ENCODE measurements around the gene PIP5K1B.

- TF ChIP-seq CTCF (conservative IDR thresholded peaks at IDR 0.05; ENCODE audit: low read depth, low read length): peak; percentile 42; the same call in 1 of the 2 replicates
- TF ChIP-seq EZH2 (IDR thresholded peaks at IDR 0.05; ENCODE audit: low read length, unreplicated experiment): no peak
These were observed 26.6 kb upstream of the PIP5K1B start for GRCh38 chr9:68678430-68678829.

Measured in PC-3 (cell line).